Measurements from ENCODE around the gene MLX. TPM values are rescaled to one million over a fixed set of nuclear protein-coding genes. Genes with fewer than 3 reads are reported as not detected.
A peak's percentile ranks its signal among the peaks of the same experiment; 100 is the strongest.

Gene MLX
- total and polyA plus RNA-seq, 2 experiments from 2014 or later: 30.8 to 37.0 TPM

DNA sequence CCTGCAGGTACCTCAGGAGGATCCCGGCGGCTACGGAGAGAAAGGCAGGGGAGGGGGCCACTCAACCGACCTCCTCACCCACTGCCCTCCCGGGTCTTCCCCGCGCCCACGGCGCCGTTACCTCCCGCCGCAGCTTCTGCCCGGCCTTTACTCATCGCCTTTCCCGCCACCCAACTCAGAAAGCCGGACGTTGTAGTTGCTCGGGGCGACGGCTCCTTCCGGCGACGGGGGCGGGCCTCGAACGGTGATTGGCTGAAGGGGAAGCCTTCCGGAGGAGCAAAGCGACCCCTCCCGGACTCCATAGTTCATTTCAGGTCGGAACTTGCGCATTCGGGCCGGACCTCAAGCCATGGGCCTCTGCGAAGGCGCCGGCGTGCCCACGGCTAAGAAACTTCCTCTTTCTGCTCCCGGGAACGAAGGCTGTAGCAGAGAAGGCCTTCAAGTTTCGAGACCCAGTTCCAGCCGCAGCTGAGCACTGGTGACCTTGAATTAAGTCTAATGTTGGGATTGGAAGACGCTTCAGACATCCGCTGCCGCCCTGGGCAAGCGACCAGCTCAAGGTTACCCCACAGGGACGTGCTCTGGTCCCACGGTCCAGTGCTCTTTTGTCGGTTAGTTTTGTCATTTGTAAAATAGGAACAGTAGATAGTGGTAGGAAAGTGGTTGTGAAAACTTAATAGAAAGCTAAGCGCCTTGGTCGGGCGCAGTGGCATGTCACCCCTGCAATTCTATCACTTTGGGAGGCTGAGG lies 10.8 kb downstream of the MLX start, which contains the start of gene PSMC3IP:
TSS of gene PSMC3IP (minus strand) at position 198 of the 750 bp plus-strand sequence. CDS start at position 155, 43 bp downstream.
- no peaks in the 10 kb centered on the region for H4K20me1 ChIP-seq (ENCODE audit: insufficient read depth)
- peaks cover 50% of the 10 kb centered on the region for H3F3A ChIP-seq (ENCODE audit: insufficient read depth)
- peaks cover 57% of the 10 kb centered on the region for H3K79me2 ChIP-seq (ENCODE audit: insufficient read depth)
- TF ChIP-seq EZH2 (IDR thresholded peaks at IDR 0.05; ENCODE audit: insufficient read depth, poor library complexity, severe bottlenecking) (no peak), EZH2phosphoT487 (IDR thresholded peaks at IDR 0.05; ENCODE audit: insufficient read depth, low read depth) (no peak)
- H3K9me3 ChIP-seq (ENCODE audit: low read depth): no peaks in the 10 kb centered on the region
- no peaks in the 10 kb centered on the region for H3K27me3 ChIP-seq (replicated peaks; ENCODE audit: insufficient read depth)
- peaks cover 14% of the 10 kb centered on the region; the same call in 1 of the 2 replicates for H3K4me1 ChIP-seq (ENCODE audit: insufficient read depth)
- H3K27ac ChIP-seq: peak within 1 kb of the TSS; percentile 86
- H3K36me3 ChIP-seq (ENCODE audit: low read depth): peaks cover 17% of the 10 kb centered on the region
- 1 to 3% methylated on average over 50 to 52 of the region's 52 CpGs for WGBS, 2 experiments (ENCODE audit: low coverage in 1 of 2, low lambda C conversion rate in 2 of 2, missing lambda C conversion rate in 2 of 2)
- H3K4me3 ChIP-seq: peak within 1 kb of the TSS; percentile 95
- peak; percentile 99 for DNase-seq
- peak within 1 kb of the TSS; percentile 97 for H3K4me2 ChIP-seq (ENCODE audit: unreplicated experiment)
- no peaks in the 10 kb centered on the region for H3K9me2 ChIP-seq (ENCODE audit: insufficient read depth)
- H3K9ac ChIP-seq: peak within 1 kb of the TSS; percentile 93
- in situ Hi-C loops (cut with MboI): no loop called here
- H2AFZ ChIP-seq: peak within 1 kb of the TSS; percentile 90

DNA sequence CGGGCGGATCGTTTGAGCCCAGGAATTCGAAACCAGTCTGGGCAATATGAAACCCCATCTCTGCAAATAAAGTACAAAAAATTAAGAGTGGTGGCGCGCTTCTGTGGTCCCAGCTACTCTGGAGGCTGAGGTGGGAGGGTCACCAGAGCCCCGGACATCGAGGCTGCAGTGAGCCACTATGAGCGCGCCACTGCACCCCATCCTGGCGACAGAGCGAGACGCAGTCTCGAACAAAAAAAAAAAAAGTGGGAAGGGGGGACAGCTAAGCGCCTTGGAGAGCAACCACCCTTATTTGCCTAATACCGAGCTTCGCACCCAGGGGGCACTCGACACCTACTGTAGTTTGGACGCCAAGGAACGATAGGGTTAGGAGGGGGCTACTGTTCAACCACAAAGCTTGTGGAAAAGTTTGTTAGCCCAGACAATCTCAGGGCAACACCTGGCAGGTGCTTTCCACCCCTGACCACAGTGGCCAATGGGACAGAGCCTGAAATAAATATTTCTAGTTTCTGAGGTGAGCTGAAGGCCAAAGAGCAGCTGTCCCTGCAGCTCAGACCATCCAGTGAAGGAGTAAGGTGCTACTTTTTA lies 11.5 kb downstream of the MLX start:
- Histone ChIP-seq H3K9me2 (ENCODE audit: insufficient read depth) (no peaks in the 10 kb centered on the region), H3K9me3 (ENCODE audit: low read depth) (no peaks in the 10 kb centered on the region), H3K4me2 (ENCODE audit: unreplicated experiment) (peak overlapping the region; percentile 97), H3K27me3 (replicated peaks; ENCODE audit: insufficient read depth) (no peaks in the 10 kb centered on the region), H3K79me2 (ENCODE audit: insufficient read depth) (peaks cover 50% of the 10 kb centered on the region), H3K27ac (peak overlapping the region; percentile 86), H3K4me3 (peak overlapping the region; percentile 95), H3K36me3 (ENCODE audit: low read depth) (peaks cover 17% of the 10 kb centered on the region), H3F3A (ENCODE audit: insufficient read depth) (peaks cover 43% of the 10 kb centered on the region), H2AFZ (peak overlapping the region; percentile 90), H3K9ac (peak overlapping the region; percentile 93), H4K20me1 (ENCODE audit: insufficient read depth) (no peaks in the 10 kb centered on the region), H3K4me1 (ENCODE audit: insufficient read depth) (peaks cover 14% of the 10 kb centered on the region; the same call in 1 of the 2 replicates)
- in situ Hi-C loops (cut with MboI): no loop called here
- 1 to 2% methylated on average over 20 of the region's 20 CpGs for WGBS, 2 experiments (ENCODE audit: low coverage in 1 of 2, low lambda C conversion rate in 2 of 2, missing lambda C conversion rate in 2 of 2)
- TF ChIP-seq EZH2 (IDR thresholded peaks at IDR 0.05; ENCODE audit: insufficient read depth, poor library complexity, severe bottlenecking) (no peak), EZH2phosphoT487 (IDR thresholded peaks at IDR 0.05; ENCODE audit: insufficient read depth, low read depth) (no peak)
- DNase-seq: peak; percentile 82

DNA sequence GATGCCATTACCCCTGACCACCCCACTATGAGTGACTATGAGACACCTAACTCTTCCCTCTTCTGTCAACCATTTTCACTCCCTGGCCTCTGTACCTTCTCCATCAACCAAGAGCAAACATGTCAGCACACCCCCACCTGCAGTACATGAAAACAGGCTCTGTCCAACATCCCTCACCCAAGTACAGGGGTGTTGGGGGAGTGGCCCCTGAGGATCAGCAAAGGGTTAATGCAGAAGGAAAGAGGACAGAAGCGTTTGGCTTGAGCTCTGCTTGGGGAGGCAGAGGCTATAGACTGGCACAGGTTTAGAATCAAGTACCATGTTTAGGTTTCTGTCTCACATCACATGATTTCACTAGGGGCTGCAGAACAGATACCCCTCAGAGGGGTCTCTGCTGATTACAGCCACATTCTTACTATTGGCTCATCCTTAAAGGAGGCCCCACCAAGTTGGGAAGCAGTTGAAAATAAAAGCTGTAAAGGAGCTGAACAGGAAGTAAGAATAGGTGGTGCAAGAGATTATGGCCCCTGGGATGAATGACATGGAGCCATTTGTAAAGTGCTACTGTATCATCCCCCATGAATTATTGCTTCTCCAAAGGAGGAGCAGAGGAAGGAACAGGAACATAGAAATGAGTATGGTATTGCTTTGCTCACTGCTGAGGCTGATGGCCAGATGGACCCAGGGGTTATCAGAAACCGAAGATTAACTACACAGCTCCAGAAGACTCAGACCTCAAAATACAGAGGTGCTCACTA lies 13.1 kb downstream of the MLX start:
- no peaks in the 10 kb centered on the region for H3K27me3 ChIP-seq (replicated peaks; ENCODE audit: insufficient read depth)
- no peak overlapping the region for H3K9ac ChIP-seq
- H3K9me3 ChIP-seq (ENCODE audit: low read depth): no peaks in the 10 kb centered on the region
- peaks cover 29% of the 10 kb centered on the region for H3F3A ChIP-seq (ENCODE audit: insufficient read depth)
- no peaks in the 10 kb centered on the region for H3K9me2 ChIP-seq (ENCODE audit: insufficient read depth)
- no peaks in the 10 kb centered on the region for H4K20me1 ChIP-seq (ENCODE audit: insufficient read depth)
- H3K4me3 ChIP-seq: no peak overlapping the region
- TF ChIP-seq EZH2 (IDR thresholded peaks at IDR 0.05; ENCODE audit: insufficient read depth, poor library complexity, severe bottlenecking): no peak
- TF ChIP-seq EZH2phosphoT487 (IDR thresholded peaks at IDR 0.05; ENCODE audit: insufficient read depth, low read depth): no peak
- WGBS, 2 experiments (ENCODE audit: low coverage in 1 of 2, low lambda C conversion rate in 2 of 2, missing lambda C conversion rate in 2 of 2): 51 to 53% methylated on average over 2 of the region's 2 CpGs
- no peak overlapping the region for H2AFZ ChIP-seq
- no peak overlapping the region for H3K4me2 ChIP-seq (ENCODE audit: unreplicated experiment)
- peaks cover 37% of the 10 kb centered on the region for H3K79me2 ChIP-seq (ENCODE audit: insufficient read depth)
- peaks cover 24% of the 10 kb centered on the region for H3K36me3 ChIP-seq (ENCODE audit: low read depth)
- in situ Hi-C loops (cut with MboI): no loop called here
- H3K27ac ChIP-seq: no peak overlapping the region
- peaks cover 14% of the 10 kb centered on the region; the same call in 1 of the 2 replicates for H3K4me1 ChIP-seq (ENCODE audit: insufficient read depth)
- no peak for DNase-seq

DNA sequence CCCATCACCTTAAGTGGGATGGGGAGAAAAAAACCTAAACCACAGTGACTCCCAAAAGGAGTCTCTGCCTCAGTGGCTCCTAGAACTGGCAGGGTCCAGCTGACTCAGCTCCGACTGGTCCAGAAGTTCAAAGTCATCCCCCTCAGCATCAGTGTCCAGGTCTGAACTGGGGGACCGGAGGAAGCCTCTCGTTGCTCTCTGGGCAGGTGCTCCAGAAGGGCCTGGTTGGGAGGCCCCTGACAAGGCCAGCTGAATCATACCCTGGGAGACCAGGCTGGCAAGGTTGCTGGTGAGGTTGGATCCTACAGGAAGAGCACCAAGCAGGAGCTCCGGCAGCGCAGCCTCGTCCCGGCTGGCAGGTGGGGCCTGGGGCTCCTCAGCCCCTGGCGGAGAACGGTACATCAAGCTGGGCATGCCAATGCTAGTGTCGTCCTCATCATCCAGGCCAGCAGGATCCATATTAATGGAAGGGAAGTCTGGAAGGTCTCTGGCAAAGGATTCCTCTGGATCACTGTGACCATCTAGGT lies 14.9 kb downstream of the MLX start:
- no peaks in the 10 kb centered on the region for H3K9me3 ChIP-seq (ENCODE audit: low read depth)
- no peak overlapping the region for H3K4me2 ChIP-seq (ENCODE audit: unreplicated experiment)
- in situ Hi-C loops (cut with MboI): no loop called here
- no peak overlapping the region for H3K4me3 ChIP-seq
- no peak overlapping the region for H3K27ac ChIP-seq
- no peaks in the 10 kb centered on the region for H3K9me2 ChIP-seq (ENCODE audit: insufficient read depth)
- no peak for TF ChIP-seq EZH2 (IDR thresholded peaks at IDR 0.05; ENCODE audit: insufficient read depth, poor library complexity, severe bottlenecking)
- TF ChIP-seq EZH2phosphoT487 (IDR thresholded peaks at IDR 0.05; ENCODE audit: insufficient read depth, low read depth): no peak
- H3K79me2 ChIP-seq (ENCODE audit: insufficient read depth): peaks cover 24% of the 10 kb centered on the region
- no peak overlapping the region for H3K9ac ChIP-seq
- H2AFZ ChIP-seq: no peak overlapping the region
- H4K20me1 ChIP-seq (ENCODE audit: insufficient read depth): no peaks in the 10 kb centered on the region
- peaks cover 19% of the 10 kb centered on the region for H3F3A ChIP-seq (ENCODE audit: insufficient read depth)
- DNase-seq: no peak
- H3K27me3 ChIP-seq (replicated peaks; ENCODE audit: insufficient read depth): no peaks in the 10 kb centered on the region
- H3K36me3 ChIP-seq (ENCODE audit: low read depth): peaks cover 33% of the 10 kb centered on the region
- peaks cover 8% of the 10 kb centered on the region; the same call in 1 of the 2 replicates for H3K4me1 ChIP-seq (ENCODE audit: insufficient read depth)
- 83 to 84% methylated on average over 10 of the region's 10 CpGs for whole genome bisulfite sequencing, 2 experiments (ENCODE audit: low coverage in 1 of 2, low lambda C conversion rate in 2 of 2, missing lambda C conversion rate in 2 of 2)
